SH-SY5Y (cell line): ENCODE data around the gene ZSCAN18.

Experiments
- GATA2 ChIP-seq: IDR thresholded peaks from 2 replicates; pipeline ENCODE4 v1.6.1; 2011; ENCODE audit warnings: mild to moderate bottlenecking, low read depth, low read length
- GATA3 ChIP-seq: IDR thresholded peaks from 2 replicates; pipeline ENCODE4 v1.6.1; 2011; ENCODE audit warnings: low read depth, mild to moderate bottlenecking, low read length, moderate library complexity

DNA sequence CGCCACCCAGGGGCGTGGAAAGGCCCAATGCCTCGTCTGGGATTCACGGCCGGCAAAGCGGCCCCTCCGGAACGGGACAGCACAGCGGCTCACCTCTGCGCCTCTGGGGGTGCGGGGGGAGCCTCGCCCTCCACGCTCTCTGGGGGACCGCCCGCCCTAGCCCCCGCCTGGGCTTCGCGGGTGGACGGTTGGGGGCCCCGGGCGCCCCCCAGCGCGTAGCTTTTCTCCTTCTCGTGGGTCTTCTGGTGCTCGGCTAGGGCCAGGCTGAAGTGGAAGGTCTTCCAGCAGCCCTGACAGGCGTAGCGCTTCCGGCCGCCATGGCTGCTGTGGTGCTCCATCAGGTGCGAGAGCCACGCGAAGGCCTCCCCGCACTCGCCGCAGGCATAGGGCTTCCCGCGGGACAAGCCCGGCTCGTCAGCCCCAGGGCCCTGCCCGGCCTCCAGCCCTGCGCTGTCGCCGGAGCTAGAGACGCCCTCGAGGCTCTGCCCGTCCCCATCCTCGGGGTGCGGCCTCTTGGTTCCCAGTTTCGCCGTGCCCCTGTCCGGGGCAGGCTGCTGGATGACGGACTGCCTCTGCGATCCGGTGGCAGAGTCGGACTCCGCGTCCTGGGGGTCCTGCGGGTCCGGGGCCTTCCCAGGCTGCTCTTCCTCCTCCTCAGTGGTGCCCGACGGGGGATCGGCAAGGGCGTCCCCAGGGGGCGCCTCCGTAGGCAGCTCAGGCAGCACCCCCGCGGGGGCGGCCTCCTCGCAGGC is 13.3 kb downstream of the ZSCAN18 start:
- TF ChIP-seq GATA2 = no peak
- no peak for TF ChIP-seq GATA3
